Gastrocnemius medialis (tissue), 4 donors: Measurements from ENCODE around the gene ZSCAN18.

Source experiments
- POLR2A ChIP-seq, 2 donors: fragments of 450-650 bp; IDR thresholded peaks; one replicate each; pipeline ENCODE4 v1.6.1; 2017; ENCODE audit warnings: antibody characterized with exemption in 2 of 2, mild to moderate bottlenecking in 2 of 2, moderate library complexity in 2 of 2
- TF ChIP-seq, protein P1 (sequence below), 5 experiments: fragments of 450-650 bp in 3 of 5; fragments of 200-600 bp in 2 of 5; sonication (generic) in 2 of 5; IDR thresholded peaks in 4 of 5; conservative IDR thresholded peaks in 1 of 5; 1 replicate in 4 of 5; 2 replicates in 1 of 5; pipeline ENCODE4 v1.5.1; 2016 to 2019; ENCODE audit warnings: antibody characterized with exemption in 5 of 5, mild to moderate bottlenecking in 3 of 5, moderate library complexity in 3 of 5

- TF ChIP-seq, protein P1, sequence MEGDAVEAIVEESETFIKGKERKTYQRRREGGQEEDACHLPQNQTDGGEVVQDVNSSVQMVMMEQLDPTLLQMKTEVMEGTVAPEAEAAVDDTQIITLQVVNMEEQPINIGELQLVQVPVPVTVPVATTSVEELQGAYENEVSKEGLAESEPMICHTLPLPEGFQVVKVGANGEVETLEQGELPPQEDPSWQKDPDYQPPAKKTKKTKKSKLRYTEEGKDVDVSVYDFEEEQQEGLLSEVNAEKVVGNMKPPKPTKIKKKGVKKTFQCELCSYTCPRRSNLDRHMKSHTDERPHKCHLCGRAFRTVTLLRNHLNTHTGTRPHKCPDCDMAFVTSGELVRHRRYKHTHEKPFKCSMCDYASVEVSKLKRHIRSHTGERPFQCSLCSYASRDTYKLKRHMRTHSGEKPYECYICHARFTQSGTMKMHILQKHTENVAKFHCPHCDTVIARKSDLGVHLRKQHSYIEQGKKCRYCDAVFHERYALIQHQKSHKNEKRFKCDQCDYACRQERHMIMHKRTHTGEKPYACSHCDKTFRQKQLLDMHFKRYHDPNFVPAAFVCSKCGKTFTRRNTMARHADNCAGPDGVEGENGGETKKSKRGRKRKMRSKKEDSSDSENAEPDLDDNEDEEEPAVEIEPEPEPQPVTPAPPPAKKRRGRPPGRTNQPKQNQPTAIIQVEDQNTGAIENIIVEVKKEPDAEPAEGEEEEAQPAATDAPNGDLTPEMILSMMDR (IDR thresholded peaks at IDR 0.05 in 4 of 5, conservative IDR thresholded peaks at IDR 0.05 in 1 of 5): no peak
- TF ChIP-seq POLR2A (IDR thresholded peaks at IDR 0.05): no peak
These were observed 52.5 kb downstream of the ZSCAN18 start for GRCh38 chr19:58045411-58046050.
